Liver (tissue), 9 donors: ENCODE data around the gene KCNS1. TPM values are rescaled to one million over a fixed set of nuclear protein-coding genes. Genes with fewer than 3 reads are reported as not detected.

Source experiments
- DNase-seq: peaks from one replicate; pipeline ENCODE4 v3.0.0-alpha.2; 2017; ENCODE audit warnings: low spot score
- H3K27ac ChIP-seq, 2 donors: one replicate each; pipeline ENCODE4 v1.7.0; 2013; ENCODE audit warnings: inconsistent platforms in 2 of 2, low read length in 2 of 2, control low read depth in 1 of 2, low read depth in 1 of 2, mild to moderate bottlenecking in 1 of 2
- H3K27me3 ChIP-seq, 4 donors: one replicate each; pipeline versions ENCODE4 v1.6.1 to v1.7.0; 2013; ENCODE audit warnings: low read length in 3 of 4, inconsistent platforms in 1 of 4, mild to moderate bottlenecking in 1 of 4, moderate library complexity in 1 of 4; ENCODE audit not compliant: control insufficient read depth in 4 of 4, insufficient read depth in 4 of 4
- H3K36me3 ChIP-seq, 4 donors: one replicate each; pipeline versions ENCODE4 v1.6.1 to v1.7.0; 2013; ENCODE audit warnings: low read length in 3 of 4, mild to moderate bottlenecking in 3 of 4, low read depth in 1 of 4, moderate library complexity in 1 of 4; ENCODE audit not compliant: control insufficient read depth in 4 of 4, insufficient read depth in 3 of 4
- H3K4me1 ChIP-seq, 4 donors: one replicate each; pipeline versions ENCODE4 v1.6.1 to v1.7.0; 2013; ENCODE audit warnings: low read length in 3 of 4, mild to moderate bottlenecking in 3 of 4, moderate library complexity in 1 of 4; ENCODE audit not compliant: control insufficient read depth in 4 of 4, insufficient read depth in 4 of 4
- H3K4me3 ChIP-seq, 3 donors: one replicate each; pipeline versions ENCODE4 v1.6.1 to v1.7.0; 2013; ENCODE audit warnings: low read length in 3 of 3, control low read depth in 1 of 3, low read depth in 1 of 3, mild to moderate bottlenecking in 1 of 3
- H3K9ac ChIP-seq, 2 donors: one replicate each; pipeline ENCODE4 v1.7.0; 2013; ENCODE audit warnings: low read length in 2 of 2, mild to moderate bottlenecking in 2 of 2, moderate library complexity in 2 of 2, control low read depth in 1 of 2, low read depth in 1 of 2
- H3K9me3 ChIP-seq, 4 donors: one replicate each; pipeline versions ENCODE4 v1.6.1 to v1.7.0; 2013; ENCODE audit warnings: low read length in 3 of 4; ENCODE audit not compliant: control insufficient read depth in 4 of 4
- EGR1 ChIP-seq, 2 donors: IDR thresholded peaks; 2 replicates each; pipeline ENCODE4 v1.6.1; 2016 to 2018; ENCODE audit warnings: antibody characterized with exemption in 2 of 2, low read depth in 2 of 2
- FOXA1 ChIP-seq: IDR thresholded peaks from 2 replicates; pipeline ENCODE4 v1.6.1; 2016; ENCODE audit warnings: antibody characterized with exemption
- FOXA2 ChIP-seq: IDR thresholded peaks from 2 replicates; pipeline ENCODE4 v1.6.1; 2016; ENCODE audit warnings: antibody characterized with exemption
- HNF4A ChIP-seq, 2 donors: conservative IDR thresholded peaks; 2 replicates each; pipeline ENCODE4 v1.6.1; 2016; ENCODE audit warnings: antibody characterized with exemption in 2 of 2, mild to moderate bottlenecking in 2 of 2
- HNF4G ChIP-seq: IDR thresholded peaks from 2 replicates; pipeline ENCODE4 v1.6.1; 2016; ENCODE audit warnings: antibody characterized with exemption
- JUND ChIP-seq, 2 donors: IDR thresholded peaks; 2 replicates each; pipeline ENCODE4 v1.6.1; 2016; ENCODE audit warnings: antibody characterized with exemption in 2 of 2
- MAX ChIP-seq: IDR thresholded peaks from 2 replicates; pipeline ENCODE4 v1.6.1; 2016; ENCODE audit warnings: antibody characterized with exemption
- SP1 ChIP-seq: IDR thresholded peaks from 2 replicates; pipeline ENCODE4 v1.6.1; 2018; ENCODE audit warnings: antibody characterized with exemption, mild to moderate bottlenecking
- YY1 ChIP-seq: IDR thresholded peaks from 2 replicates; pipeline ENCODE4 v1.6.1; 2016; ENCODE audit warnings: antibody characterized with exemption, mild to moderate bottlenecking
- WGBS: extraction: QIAGEN DNeasy Blood & Tissue Kit; methylation state at CpG from one replicate; pipeline ENCODE4 v1.1.7; 2013; 5-methylcytosine and 5-hydroxymethylcytosine counted together
- polyA plus RNA-seq, 2 donors: library from polyadenylated mRNA; stranded (reverse) in 1 of 2; unstranded in 1 of 2; fragments of 200-250 nt in 1 of 2; fragments of >200 nt in 1 of 2; fragmentation: Nextera tagmentation in 1 of 2; extraction: Ambion mirVana in 1 of 2; gene quantifications; one replicate each; pipeline versions ENCODE4 v1.2.1 to v1.2.3, GENCODE V29; 2013 to 2015
- total RNA-seq, 2 donors: library from RNA; depleted of rRNA; stranded (reverse); fragments of >200 nt; gene quantifications; one replicate each; pipeline ENCODE4 v1.2.3, GENCODE V29; 2014
- TF ChIP-seq, protein P1 (sequence below): IDR thresholded peaks from 2 replicates; pipeline ENCODE4 v1.6.1; 2016; ENCODE audit warnings: antibody characterized with exemption
- TF ChIP-seq, protein P2 (sequence below): IDR thresholded peaks from 2 replicates; pipeline ENCODE4 v1.6.1; 2016; ENCODE audit warnings: antibody characterized with exemption, mild to moderate bottlenecking
- TF ChIP-seq, protein P3 (sequence below): fragments of 150-350 bp; IDR thresholded peaks from 2 replicates; pipeline ENCODE4 v1.5.1; 2017; ENCODE audit warnings: improper control_type of control experiment, low read depth, low read length; ENCODE audit not compliant: missing input control
- donor health status: healthy.
- donor health status: healthy.
- donor health status: healthy.
- donor health status: healthy.
- donor health status: healthy.

Gene KCNS1
- total and polyA plus RNA-seq, 4 donors = 0.02 to 0.09 TPM; not detected in 2

DNA sequence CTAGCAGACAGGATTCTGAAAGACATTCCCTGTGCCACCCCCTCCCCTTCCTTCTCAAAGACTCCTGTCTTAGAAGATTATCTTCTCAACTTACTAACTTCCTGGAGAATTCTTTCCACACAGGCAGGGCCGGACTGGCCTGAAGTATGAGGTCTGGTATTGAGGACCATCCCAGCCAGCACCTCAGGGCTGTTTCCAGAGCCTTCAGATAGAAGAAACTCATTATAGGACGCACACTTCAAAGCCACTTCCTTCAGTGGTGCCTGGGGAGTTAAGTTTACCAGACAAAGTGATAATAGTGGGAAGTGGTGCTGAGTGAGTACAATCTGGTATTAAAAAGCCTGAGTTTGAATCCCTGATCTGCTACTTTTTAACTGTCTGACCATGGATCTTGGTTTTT, 15.6 kb downstream of the KCNS1 start:
- WGBS = 81% methylated on average over 2 of the region's 2 CpGs
- Histone ChIP-seq H3K27me3 (no peaks in the 10 kb centered on the region), H3K4me3 (no peak overlapping the region), H3K36me3 (peaks cover 0 to 8% (median 2%) of the 10 kb centered on the region in 4 donors), H3K27ac (no peak overlapping the region), H3K9me3 (no peaks in the 10 kb centered on the region), H3K9ac (no peak overlapping the region), H3K4me1 (no peaks in the 10 kb centered on the region)
- TF ChIP-seq EGR1 (IDR thresholded peaks at IDR 0.05; ENCODE audit: low read depth in 2 of 2) (no peak), JUND (IDR thresholded peaks at IDR 0.05) (no peak), YY1 (no peak), FOXA2 (no peak)
- TF ChIP-seq, protein P1, sequence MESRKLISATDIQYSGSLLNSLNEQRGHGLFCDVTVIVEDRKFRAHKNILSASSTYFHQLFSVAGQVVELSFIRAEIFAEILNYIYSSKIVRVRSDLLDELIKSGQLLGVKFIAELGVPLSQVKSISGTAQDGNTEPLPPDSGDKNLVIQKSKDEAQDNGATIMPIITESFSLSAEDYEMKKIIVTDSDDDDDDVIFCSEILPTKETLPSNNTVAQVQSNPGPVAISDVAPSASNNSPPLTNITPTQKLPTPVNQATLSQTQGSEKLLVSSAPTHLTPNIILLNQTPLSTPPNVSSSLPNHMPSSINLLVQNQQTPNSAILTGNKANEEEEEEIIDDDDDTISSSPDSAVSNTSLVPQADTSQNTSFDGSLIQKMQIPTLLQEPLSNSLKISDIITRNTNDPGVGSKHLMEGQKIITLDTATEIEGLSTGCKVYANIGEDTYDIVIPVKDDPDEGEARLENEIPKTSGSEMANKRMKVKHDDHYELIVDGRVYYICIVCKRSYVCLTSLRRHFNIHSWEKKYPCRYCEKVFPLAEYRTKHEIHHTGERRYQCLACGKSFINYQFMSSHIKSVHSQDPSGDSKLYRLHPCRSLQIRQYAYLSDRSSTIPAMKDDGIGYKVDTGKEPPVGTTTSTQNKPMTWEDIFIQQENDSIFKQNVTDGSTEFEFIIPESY = no peak
- TF ChIP-seq, protein P2, sequence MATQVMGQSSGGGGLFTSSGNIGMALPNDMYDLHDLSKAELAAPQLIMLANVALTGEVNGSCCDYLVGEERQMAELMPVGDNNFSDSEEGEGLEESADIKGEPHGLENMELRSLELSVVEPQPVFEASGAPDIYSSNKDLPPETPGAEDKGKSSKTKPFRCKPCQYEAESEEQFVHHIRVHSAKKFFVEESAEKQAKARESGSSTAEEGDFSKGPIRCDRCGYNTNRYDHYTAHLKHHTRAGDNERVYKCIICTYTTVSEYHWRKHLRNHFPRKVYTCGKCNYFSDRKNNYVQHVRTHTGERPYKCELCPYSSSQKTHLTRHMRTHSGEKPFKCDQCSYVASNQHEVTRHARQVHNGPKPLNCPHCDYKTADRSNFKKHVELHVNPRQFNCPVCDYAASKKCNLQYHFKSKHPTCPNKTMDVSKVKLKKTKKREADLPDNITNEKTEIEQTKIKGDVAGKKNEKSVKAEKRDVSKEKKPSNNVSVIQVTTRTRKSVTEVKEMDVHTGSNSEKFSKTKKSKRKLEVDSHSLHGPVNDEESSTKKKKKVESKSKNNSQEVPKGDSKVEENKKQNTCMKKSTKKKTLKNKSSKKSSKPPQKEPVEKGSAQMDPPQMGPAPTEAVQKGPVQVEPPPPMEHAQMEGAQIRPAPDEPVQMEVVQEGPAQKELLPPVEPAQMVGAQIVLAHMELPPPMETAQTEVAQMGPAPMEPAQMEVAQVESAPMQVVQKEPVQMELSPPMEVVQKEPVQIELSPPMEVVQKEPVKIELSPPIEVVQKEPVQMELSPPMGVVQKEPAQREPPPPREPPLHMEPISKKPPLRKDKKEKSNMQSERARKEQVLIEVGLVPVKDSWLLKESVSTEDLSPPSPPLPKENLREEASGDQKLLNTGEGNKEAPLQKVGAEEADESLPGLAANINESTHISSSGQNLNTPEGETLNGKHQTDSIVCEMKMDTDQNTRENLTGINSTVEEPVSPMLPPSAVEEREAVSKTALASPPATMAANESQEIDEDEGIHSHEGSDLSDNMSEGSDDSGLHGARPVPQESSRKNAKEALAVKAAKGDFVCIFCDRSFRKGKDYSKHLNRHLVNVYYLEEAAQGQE = no peak
- DNase-seq = no peak

DNA sequence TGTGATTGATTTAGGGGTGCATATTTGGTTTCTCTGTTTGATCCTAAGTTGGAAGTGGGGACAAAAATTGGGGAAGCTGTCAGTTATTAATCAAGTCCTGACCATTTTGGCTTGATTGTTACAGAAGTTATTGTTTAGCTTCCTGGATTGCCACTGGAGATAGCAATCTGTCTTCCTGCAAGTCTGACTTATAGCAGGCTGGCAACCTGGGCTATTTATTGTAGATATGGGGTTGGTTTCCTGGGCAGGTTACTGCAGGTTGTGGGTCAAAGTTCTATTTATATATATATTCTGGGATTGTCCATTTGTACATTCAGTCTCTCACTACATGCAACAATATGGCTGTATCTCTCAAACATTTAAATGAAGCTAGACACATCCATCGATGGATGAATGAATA, 17.8 kb downstream of the KCNS1 start:
- TF ChIP-seq YY1 = no peak
- no peak for TF ChIP-seq MAX
- TF ChIP-seq HNF4G = no peak
- no peak for TF ChIP-seq SP1
- TF ChIP-seq, protein P1 = no peak
- TF ChIP-seq FOXA1 = no peak
- TF ChIP-seq, protein P3, sequence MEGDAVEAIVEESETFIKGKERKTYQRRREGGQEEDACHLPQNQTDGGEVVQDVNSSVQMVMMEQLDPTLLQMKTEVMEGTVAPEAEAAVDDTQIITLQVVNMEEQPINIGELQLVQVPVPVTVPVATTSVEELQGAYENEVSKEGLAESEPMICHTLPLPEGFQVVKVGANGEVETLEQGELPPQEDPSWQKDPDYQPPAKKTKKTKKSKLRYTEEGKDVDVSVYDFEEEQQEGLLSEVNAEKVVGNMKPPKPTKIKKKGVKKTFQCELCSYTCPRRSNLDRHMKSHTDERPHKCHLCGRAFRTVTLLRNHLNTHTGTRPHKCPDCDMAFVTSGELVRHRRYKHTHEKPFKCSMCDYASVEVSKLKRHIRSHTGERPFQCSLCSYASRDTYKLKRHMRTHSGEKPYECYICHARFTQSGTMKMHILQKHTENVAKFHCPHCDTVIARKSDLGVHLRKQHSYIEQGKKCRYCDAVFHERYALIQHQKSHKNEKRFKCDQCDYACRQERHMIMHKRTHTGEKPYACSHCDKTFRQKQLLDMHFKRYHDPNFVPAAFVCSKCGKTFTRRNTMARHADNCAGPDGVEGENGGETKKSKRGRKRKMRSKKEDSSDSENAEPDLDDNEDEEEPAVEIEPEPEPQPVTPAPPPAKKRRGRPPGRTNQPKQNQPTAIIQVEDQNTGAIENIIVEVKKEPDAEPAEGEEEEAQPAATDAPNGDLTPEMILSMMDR = no peak
- no peak for TF ChIP-seq HNF4A (conservative IDR thresholded peaks at IDR 0.05)
- Histone ChIP-seq H3K9ac (no peak overlapping the region), H3K27ac (no peak overlapping the region), H3K9me3 (no peaks in the 10 kb centered on the region), H3K27me3 (no peaks in the 10 kb centered on the region), H3K36me3 (peaks cover 0 to 8% (median 3%) of the 10 kb centered on the region in 4 donors), H3K4me3 (no peak overlapping the region), H3K4me1 (no peaks in the 10 kb centered on the region)
- WGBS = 94% methylated on average over 1 of the region's 1 CpG
- DNase-seq = no peak
